Colon (tissue), 2 donors: ENCODE results near the gene TOM1L2.
"Not testable (repeated sequence)": the region's sequence is repeated elsewhere in the genome, so short reads cannot be mapped to it uniquely, and the experiment has no call there.

ENCODE experiments used
- FAIRE-seq: peaks from 2 replicates; lab custom pipeline; 2012; peaks lifted over from hg19 to GRCh38; lab: Jason Lieb, UNC
- donor health status: control.
- donor health status: control.

TOM1L2 gene

GRCh38 chr17:17970699-17971430, 1.3 kb downstream of the TOM1L2 start:
- no peak for FAIRE-seq

GRCh38 chr17:17966399-17966798, 5.8 kb downstream of the TOM1L2 start:
- no peak for FAIRE-seq

GRCh38 chr17:17965152-17965721, 7.0 kb downstream of the TOM1L2 start:
- FAIRE-seq = no peak

GRCh38 chr17:17964710-17965109, 7.5 kb downstream of the TOM1L2 start:
- FAIRE-seq = no peak

- no peak for FAIRE-seq
Measured at GRCh38 chr17:17963694-17964436, 8.3 kb downstream of the TOM1L2 start.

- no peak for FAIRE-seq
Measured at GRCh38 chr17:17963066-17963465, 9.1 kb downstream of the TOM1L2 start.

- no peak for FAIRE-seq
Measured at GRCh38 chr17:17960500-17961030, 11.6 kb downstream of the TOM1L2 start.

GRCh38 chr17:17959520-17960361, 12.5 kb downstream of the TOM1L2 start:
- no peak for FAIRE-seq

GRCh38 chr17:17958982-17959381, 13.2 kb downstream of the TOM1L2 start:
- FAIRE-seq = no peak

GRCh38 chr17:17957584-17957916, 14.7 kb downstream of the TOM1L2 start:
- no peak for FAIRE-seq

- FAIRE-seq = not testable (repeated sequence)
Measured at GRCh38 chr17:17955790-17956341, 16.3 kb downstream of the TOM1L2 start.

- FAIRE-seq = no peak
Measured at GRCh38 chr17:17954079-17954478, 18.1 kb downstream of the TOM1L2 start.

- FAIRE-seq = no peak
Measured at GRCh38 chr17:17952691-17953090, 19.5 kb downstream of the TOM1L2 start.

GRCh38 chr17:17951524-17951923, 20.7 kb downstream of the TOM1L2 start:
- no peak for FAIRE-seq

- no peak for FAIRE-seq
Measured at GRCh38 chr17:17950806-17951205, 21.4 kb downstream of the TOM1L2 start.

GRCh38 chr17:17950347-17950746, 21.9 kb downstream of the TOM1L2 start:
- FAIRE-seq = no peak

- no peak for FAIRE-seq
Measured at GRCh38 chr17:17947966-17948365, 24.2 kb downstream of the TOM1L2 start.

- no peak for FAIRE-seq
Measured at GRCh38 chr17:17947309-17947708, 24.9 kb downstream of the TOM1L2 start.

GRCh38 chr17:17946093-17946492, 26.1 kb downstream of the TOM1L2 start:
- no peak for FAIRE-seq

- FAIRE-seq = no peak
Measured at GRCh38 chr17:17944743-17945142, 27.5 kb downstream of the TOM1L2 start.

GRCh38 chr17:17944242-17944641, 28.0 kb downstream of the TOM1L2 start:
- no peak for FAIRE-seq
